NCI-H146 treated with DMSO at 0.1 percent for 48 hours (cell line): Measurements from ENCODE around the gene PF4V1.

Experiments
- DNase-seq: peaks from one replicate; lab custom pipeline; 2025; ENCODE audit not compliant: unreplicated experiment; lab: John Stamatoyannopoulos, UW

PF4V1 gene

GRCh38 chr4:73902038-73902637, 49.0 kb downstream of the PF4V1 start:
- DNase-seq = no peak

GRCh38 chr4:73902817-73903547, 49.9 kb downstream of the PF4V1 start:
- DNase-seq = no peak
